ENCODE data around the gene CTDP1.

The CTDP1 gene

DNA sequence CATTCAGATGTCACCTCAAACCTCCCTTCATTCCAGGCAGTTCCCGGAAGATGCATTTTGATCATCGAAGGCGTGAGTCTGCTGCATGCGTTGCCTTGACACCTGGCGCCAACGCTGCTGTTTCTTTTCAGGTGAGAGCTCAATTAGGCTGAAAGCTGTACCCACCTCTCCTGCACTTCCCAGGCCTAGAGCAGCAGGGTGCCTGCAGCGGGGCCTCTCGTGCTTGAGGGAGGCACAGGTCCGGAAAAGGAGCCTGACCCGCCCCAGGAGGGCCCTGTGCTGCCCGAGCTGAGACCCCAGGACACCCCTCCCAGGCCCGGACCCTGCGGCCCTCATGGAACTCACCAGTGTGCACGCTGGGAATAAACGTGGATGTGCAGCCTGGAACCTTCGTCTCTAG, 86.7 kb downstream of the CTDP1 start:
- DNase-seq (ENCODE audit: low read depth) = no peak

DNA sequence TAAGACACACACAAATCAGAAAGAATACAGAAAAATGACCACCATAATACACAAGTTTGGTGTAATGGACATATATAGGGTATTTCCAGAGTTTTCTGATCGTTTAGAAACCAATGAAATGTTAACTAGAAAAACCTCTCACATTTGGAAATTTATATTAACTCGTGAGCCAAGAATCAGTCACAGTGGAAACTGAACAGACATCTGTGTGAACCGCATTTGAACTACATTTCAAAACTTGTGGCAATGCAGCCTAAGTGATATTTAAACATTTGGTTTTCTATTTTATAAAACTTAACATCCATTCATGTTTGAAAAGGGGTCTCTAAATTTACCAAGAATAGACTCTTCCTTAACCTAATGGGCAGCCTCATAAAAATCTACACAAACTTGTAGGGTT, 89.1 kb downstream of the CTDP1 start:
- DNase-seq (ENCODE audit: low read depth) = no peak

DNA sequence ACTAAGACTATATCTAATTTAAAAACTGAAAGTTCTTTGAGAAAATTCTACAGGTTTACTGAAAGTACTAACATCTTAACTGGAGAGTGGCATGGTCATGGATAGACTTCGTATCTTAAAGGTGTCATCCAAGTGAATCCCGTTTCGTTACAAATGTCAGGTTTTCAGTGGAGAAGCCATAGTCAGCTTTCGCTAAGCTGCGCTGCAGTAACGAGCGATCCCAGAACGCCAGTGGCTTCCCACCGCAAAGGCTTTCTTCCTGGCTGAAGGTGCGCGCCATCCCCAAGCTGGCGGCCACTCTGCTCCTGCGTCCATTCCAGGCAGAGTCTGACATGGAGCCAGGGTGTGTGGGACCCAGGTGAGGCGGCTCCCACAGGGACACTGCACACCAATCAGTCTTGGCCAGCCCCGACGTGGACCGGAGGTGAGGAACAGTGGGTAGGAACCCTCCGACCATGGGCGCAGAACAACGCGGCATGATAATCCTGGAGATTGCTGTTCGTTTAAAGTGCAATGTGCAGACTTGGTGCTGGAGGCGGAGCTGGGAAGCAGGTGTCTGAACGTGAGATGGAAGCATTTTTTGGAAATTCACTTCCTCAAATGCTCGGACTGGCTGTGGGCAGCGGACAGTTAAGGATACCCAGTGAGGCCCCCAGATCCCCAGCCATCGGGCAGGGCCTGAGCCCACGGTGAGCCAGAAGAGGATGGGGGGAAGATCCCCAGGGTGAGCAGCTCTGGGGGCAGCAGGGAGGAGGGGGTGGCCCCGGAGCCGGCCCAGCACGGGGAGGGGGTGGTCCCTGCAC, 90.3 kb downstream of the CTDP1 start:
- no peak for DNase-seq (ENCODE audit: low read depth)

DNA sequence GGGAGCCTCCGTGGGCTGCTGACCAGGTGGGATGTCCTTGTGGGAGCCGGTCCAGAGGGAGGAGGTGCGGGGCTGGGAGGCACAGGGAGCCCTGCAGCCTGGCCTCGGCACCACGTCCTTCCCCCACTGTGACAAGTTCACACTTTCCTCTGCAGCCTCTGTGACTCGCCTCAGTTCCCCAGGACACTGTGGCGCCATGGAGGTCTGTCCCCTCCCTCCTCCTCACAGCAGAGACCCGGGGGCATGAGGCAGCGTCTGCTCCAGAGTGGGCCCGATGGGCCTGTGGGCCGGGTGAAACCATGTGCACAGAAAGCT, 90.9 kb downstream of the CTDP1 start:
- DNase-seq (ENCODE audit: low read depth) = no peak

DNA sequence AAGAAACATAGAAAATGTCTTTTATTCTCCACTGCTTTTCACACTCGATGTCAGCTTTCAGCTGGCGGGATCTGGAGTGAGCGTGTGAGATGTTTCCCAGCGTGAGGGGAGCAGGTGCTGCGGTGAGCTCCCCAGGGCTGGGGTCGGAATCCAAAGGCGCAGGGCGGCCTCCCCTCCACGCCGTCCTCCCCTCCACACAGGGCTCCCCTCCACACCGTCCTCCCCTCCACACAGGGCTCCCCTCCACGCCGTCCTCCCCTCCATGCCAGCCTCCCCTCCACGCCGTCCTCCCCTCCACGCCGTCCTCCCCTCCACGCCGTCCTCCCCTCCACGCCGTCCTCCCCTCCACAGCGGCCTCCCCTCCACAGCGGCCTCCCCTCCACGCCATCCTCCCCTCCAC, 91.2 kb downstream of the CTDP1 start:
- no peak for DNase-seq (ENCODE audit: low read depth)

DNA sequence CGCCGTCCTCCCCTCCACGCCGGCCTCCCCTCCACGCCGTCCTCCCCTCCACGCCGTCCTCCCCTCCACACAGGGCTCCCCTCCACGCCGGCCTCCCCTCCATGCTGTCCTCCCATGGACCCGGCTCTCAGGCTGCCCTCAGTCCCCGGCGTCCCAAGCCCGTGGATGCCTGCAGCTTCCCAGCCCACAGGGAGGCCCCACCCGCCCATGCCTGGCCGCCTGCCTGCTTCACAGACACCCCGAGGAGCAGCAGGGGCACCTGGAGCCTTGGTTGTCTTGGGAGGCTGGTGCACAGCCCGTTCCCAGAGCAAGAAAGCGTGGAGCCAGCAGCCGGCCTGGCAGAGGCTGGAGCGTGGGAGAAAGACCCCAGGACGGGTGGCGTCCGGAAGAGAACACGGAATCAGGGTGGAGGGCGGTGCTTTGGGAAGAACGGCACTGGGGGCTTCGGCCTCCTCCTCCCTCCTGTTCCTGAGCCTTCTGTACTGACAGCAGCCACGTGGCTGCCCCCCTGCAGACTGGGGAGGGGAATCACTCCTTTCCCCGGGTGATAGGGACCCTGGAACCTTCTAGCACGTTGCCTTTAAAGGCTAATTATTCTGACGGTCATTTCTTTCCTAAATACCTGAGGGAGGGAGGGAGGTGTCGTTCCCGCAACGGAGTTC, 92.0 kb downstream of the CTDP1 start:
- DNase-seq (ENCODE audit: low read depth) = no peak

DNA sequence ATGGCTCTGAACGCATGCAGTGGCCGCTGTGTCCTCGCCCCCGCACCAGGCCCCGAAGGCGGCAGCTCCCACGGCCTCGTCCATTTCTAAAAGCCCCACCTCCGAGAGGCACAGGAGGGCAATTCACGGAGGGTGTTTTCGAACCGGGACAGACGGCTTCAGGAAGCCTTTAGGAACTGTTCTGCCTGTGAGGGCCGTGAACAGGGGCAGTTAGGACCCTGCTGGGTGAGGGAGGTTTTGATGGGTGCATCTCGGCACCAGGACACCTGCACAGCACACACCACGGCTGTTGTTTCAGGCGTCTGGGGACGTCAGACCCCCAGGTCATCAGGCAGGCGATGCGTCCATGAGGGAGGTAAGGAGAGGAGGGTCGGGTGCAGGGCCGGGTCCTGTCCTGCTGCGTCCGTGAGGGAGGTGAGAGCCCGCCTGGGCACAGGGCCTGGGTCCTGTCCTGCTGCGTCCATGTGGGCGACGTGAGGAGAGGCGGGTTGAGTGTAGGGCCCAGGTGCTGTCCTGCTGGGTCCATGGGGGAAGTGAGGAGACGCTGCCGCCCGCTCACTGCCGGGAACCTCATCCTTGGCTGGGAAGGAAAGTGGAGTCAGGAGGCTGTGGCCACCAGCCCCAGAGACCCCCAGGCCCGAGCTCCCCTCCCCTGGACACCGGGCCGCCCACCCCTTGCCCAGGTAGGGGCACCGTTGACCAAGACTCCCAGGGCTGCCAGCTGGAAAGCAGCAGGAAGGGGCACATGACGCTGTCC, 92.7 kb downstream of the CTDP1 start:
- DNase-seq (ENCODE audit: low read depth) = no peak

DNA sequence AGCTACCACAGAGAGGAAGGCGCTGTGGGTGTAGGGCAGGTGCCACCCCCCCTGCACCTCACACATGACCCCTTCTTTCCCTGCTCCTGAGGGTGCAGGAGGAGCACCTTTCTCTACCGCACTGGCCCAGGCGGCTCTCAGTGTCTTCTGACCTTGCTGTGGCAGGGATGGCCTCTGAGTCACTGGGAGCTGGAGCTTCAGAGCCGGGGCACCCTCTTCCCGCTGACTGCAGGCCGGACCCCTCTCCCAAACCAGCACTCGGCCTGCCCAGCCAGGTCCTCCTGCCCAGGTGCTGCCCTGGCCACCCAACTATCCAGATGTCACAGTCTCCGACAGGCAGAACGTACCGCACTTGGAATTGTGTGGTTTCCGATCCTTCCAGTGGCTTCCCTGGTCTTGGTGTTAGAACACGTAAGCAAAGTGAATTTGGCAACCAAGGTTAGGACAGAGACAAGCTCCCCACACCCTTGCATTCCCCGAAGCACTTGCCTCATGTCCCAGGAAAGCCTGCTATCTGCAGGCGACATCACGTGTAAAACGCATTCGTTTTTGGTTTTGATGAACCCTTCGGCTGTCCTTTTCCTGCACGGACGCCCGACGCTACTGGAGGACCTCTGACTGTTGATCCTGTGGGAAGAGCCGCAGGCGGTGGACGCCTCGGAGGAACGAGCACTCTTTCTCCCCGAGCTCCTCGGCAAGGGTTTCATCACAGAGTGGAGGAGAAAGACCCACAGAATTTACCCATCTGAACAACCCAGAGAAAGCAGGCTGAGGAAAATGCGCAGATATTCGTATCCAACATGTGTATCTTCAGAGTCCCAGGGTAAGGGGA, 93.5 kb downstream of the CTDP1 start:
- DNase-seq (ENCODE audit: low read depth) = no peak

DNA sequence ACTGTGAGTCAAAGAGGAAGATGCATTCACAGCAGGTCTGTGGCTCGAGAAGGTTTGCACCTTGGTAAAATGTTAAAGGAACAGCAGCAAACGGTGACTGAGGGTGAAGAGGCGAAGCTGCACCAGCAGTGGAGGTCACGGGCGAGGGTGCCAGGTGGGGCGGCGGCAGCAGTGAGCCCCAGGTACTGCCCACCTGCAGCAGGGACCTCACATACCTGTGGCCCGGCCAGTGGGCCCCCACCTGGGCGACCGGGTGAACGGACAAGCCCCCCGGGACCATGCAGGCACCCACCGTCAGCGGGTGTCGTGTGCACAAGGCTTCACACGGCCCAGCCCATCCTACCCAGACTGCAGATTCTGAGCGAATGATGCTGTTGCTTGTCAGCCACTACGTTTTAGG, 94.5 kb downstream of the CTDP1 start:
- DNase-seq (ENCODE audit: low read depth) = no peak

DNA sequence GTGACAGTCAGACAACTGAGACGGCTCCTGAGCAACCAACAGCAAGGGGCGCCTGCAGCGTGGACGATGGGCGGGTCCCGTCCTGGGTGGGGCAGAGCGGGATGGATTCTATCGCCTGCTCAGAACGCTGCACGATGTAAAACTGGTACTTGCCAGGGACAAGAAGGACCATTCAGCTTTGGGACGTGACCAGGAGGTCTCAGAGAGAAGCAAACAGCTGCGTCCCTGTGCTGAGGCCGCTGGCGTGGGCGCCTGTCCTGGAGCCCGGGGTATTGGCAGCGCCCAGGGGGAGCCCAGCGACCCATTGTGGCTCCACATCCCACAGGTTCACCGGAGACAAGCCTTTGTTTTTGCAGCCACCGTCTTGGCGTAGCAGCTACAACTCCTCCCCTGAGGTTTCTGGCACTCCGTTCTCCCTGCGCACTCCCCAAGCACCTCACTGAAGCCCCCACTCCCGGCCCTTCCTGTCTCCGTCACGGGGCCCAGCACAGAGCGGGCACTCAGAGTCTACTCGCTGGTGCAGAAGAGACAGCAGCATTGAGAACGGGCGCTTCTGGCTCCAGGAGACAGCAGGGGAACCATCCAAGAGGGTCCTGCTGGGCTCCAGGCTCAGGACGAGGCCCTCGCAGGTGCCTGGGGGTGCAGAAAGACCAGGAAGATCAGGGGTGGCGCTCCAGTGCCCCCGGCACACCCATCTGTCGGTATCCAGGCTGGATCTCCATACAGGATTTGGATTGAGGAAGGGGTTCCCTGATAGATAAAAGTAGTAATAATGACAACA, 96.0 kb downstream of the CTDP1 start:
- DNase-seq (ENCODE audit: low read depth) = no peak

DNA sequence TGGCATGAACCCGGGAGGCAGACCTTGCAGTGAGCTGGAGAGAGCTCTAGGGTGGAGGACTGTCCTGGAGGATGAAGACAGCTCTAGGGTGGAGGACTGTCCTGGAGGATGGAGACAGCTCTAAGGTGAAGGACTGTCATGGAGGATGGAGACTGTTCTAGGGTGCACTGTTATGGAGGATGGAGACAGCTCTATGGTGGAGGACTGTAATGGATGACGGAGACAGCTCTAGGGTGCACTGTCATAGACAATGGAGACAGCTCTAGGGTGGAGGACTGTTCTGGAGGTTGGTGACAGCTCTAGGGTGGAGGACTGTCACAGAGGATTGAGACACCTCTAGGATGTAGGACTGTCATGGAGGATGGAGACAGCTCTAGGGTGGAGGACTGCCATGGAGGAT, 97.1 kb downstream of the CTDP1 start:
- DNase-seq (ENCODE audit: low read depth) = no peak

DNA sequence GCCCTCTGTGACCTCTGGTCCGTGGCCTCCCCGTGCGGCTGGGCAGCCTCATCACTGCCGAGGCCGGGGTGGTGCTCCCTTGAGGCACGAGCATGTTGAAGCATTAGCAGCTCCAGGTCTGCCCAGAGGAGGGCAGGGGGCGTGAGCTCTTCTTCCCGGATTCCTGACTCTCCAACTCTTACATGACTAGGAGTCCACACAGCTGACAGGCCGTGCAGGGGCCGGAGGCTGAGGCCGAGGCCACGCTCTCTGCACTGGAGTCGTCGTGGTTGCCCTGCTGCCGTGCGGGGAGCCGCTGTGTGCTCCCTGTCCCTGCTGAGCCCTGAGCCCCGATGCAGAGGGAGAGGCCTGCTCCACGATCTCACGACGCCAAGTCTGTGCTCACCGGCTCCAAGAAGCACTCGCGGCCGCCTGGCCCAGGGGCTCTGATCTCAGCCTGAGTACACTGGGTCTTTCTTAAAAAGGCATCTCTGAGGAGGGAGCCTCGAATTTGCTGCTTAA, 98.7 kb downstream of the CTDP1 start:
- DNase-seq (ENCODE audit: low read depth) = no peak

DNA sequence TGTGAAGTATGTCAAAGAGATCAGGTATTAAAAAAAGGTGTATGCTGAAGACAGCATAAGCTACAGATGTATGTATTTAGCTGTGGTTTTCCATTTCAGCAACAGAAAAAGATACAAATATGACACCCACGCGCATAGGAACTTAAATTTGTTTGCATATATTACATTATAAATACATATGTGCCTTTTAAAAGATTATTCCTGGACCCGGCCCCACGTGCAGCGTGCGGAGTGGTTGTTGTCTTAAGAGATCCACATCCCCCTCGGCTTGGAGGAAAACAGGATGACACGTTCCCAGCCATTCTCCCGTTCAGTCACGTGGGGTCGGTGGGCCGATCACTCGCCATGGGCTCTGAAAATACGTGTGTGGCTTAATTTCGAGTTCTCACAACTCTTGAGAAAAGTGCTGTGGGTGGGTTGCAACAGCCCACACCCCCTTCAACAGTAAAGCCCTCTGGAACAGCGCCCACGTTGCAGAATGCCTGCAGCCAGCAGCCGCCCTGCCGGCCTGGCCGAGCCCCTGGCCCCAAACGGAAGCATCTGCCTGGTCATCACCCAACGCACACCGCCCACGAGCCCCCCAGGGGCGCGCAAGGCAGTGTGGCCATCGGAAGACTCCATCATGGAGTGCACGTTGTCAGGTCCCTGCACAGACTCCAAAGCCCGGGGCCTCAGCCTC, 99.6 kb downstream of the CTDP1 start:
- DNase-seq (ENCODE audit: low read depth) = no peak

DNA sequence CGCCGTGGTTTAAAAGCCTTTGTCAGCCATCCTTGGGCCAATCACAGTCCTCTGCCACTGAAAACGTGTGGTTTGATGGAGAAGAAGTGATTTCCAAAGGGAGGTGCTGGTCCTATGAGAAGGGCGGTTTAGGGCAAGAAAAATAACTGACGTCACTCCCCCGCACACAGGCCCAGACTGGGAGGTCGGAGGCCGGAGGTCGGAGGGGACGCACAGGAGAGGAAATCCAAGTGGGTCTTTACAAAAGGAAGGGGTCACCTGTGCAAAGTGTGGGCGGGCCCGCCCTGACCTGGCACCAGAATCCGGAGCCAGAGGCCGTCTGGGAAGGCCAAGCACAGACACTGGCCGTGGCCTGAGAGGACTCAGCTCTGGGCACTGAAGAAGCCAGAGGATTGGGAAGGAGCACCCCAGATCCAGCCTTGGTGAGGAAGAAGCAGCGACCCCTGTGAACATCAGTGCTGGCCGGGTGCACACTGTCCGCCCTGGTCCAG, 100.1 kb downstream of the CTDP1 start:
- no peak for DNase-seq (ENCODE audit: low read depth)

DNA sequence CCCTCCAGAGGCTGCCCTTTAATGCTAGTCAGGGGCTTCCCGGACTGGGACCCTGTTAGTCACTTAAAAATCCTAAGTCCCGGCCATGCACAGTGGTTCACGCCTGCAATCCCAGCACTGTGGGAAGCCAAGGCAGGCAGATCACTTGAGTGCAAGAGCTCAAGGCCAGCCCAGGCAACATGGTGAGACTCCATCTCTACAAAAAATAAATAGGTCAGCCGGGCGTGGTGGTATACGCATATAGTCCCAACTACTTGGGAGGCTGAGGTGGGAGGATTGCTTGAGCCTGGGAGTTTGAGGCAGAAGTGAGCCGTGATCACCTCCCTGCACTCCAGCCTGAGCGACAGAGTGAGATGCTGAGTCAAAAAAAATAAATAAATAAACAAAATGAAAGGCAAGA, 100.9 kb downstream of the CTDP1 start:
- no peak for DNase-seq (ENCODE audit: low read depth)

DNA sequence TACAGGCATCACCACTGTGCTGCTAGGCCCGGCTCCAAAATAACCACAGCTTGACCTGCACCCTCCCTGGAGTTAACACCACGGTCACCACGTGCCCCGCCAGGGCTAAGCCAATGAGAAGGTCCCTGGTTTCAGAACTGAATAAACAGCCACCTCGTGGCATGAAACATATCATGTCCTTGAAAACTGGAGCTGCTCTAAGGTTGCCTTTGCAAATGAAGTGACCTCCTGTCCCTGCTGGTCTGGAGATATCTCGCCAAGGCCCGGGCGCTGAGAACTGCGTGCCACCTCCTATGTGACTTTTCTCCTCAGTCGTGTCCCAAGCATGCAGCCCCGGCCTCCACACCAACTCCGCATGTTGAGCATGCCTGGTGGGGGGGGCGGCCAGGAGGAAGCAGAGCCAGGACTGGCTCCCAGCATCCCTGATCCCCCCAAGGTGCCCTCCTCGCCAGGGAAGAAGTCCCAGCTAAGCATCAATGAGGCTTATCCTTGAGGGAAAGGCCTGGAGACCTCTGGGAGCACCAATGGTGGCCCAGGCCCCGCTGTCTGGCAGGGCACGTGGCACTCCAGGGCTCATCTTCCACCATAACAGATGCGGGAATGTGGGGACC, 101.8 kb downstream of the CTDP1 start:
- no peak for DNase-seq (ENCODE audit: low read depth)

DNA sequence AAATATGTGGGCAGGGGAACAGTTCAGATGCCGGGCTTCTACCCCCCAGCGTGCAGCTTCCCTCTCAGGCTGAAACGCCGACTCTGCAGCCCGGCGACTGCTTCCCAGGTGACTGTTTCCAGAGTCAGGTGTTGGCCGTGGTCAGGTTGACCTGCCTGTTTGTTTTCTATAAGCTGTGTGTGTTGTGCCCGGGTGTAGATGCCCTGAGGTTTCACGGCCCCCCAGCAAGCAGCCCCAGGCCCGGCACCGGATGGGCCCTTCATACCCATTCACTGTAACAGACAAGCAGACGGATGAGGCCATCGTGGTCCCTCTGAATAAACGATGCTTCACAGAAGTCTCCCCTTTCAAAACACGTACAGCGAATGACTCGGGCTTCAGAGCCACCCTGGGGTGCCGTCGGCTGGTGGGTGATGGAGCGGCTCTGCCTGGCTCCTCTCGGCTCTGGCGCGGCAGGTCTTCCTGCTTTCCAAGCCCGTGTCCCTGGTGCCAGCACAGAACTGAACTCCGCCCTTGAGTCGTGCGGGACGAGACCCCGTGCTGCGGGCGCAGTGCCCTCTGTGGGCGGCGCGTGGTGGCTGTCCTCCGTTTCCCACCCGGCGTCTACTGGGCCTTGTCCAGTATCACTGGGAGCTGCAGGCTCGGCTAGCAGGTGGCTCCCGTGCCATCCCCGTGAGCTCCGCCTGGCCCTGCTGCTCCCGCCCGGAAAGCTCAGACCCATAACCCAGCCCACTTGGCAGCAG, 103.1 kb downstream of the CTDP1 start:
- DNase-seq (ENCODE audit: low read depth) = no peak

DNA sequence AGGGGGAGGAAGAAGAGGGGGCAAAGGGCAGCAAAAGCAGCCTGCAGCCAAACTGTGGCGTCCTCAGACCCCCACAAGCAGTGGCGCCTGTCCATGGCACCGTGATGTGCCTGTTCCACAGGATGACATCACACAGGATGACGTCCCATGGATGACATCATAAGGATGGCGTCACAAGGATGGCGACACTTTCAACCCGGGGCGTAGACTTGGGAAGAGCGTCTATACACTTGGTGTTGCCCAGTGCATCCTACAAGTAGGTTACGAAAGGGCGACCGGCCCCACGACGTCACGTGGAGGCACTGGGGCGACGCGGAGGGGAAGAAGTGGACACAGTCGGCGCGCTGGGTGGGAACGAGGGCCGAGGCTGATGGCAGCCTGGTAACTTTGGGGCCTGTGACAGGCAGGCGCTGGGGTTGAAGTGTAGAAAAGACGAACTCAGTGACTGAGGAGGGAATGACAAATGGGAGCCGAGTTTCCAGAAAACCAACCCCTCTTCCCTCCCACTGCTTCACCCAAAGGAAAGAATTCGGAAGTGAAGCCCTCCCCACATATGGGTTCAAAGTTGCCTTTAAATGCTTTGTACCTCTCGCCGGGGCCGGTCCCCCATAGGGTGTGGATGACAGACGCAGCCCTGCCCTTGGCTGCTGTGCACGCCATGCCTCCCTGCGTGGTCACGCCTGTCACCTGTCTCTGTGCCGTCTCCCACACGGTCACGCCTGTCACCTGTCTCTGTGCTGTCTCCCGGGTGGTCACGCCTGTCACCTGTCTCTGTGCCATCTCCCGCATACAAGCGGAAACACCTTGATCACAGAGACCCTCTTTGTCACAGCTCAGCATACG, 104.7 kb downstream of the CTDP1 start:
- DNase-seq (ENCODE audit: low read depth) = no peak

Measured in activated T-helper 1 cell treated with Interleukin-2 at 50 U/mL for 16 hours (primary cell).